ENCODE measurements around the gene MYO9B.

The MYO9B gene

GRCh38 chr19:17216058-17216670, 140.6 kb downstream of the MYO9B start:
- Histone ChIP-seq H3K27ac (ENCODE audit: low read depth, low read length) (no peak overlapping the region), H2BK12ac (ENCODE audit: low read length) (peak overlapping the region; percentile 51), H3K79me1 (ENCODE audit: low read length) (peaks cover 15% of the 10 kb centered on the region), H3K4me3 (ENCODE audit: low read depth, low read length) (no peak overlapping the region), H2BK5ac (ENCODE audit: low read depth, low read length, poor library complexity) (no peak overlapping the region), H2AK5ac (ENCODE audit: low read length) (peak overlapping the region; percentile 33), H4K12ac (ENCODE audit: low read depth, low read length) (peak overlapping the region; percentile 91), H3K27me3 (ENCODE audit: insufficient read depth, low read length) (no peaks in the 10 kb centered on the region), H3K4me1 (ENCODE audit: control insufficient read depth in 1 of 2, insufficient read depth in 2 of 2, low read length in 2 of 2) (peaks cover 14 to 16% of the 10 kb centered on the region in 2 experiments), H2BK120ac (ENCODE audit: insufficient read depth, low read length, poor library complexity) (no peak overlapping the region), H3K4ac (ENCODE audit: low read depth, low read length) (peak overlapping the region; percentile 22), H3K79me2 (ENCODE audit: control insufficient read depth, insufficient read depth, low read length, poor library complexity) (peaks cover 6% of the 10 kb centered on the region), H3K9me3 (ENCODE audit: insufficient read depth, low read depth, low read length) (peaks cover 5% of the 10 kb centered on the region), H4K8ac (ENCODE audit: low read depth, low read length) (peak overlapping the region; percentile 91), H3K14ac (ENCODE audit: low read length) (no peak overlapping the region), H4K91ac (ENCODE audit: low read depth, low read length) (peak overlapping the region; percentile 80), H3K23ac (ENCODE audit: low read length) (no peak overlapping the region), H3K18ac (ENCODE audit: low read length) (peak overlapping the region; percentile 7), H3K4me2 (ENCODE audit: low read length) (peak overlapping the region; percentile 49), H2AFZ (ENCODE audit: insufficient read depth, low read length, poor library complexity) (peak overlapping the region; percentile 56), H3K36me3 (ENCODE audit: control insufficient read depth in 1 of 2, insufficient read depth in 2 of 2, low read length in 2 of 2) (peaks cover 46 to 48% of the 10 kb centered on the region in 2 experiments), H3K9ac (ENCODE audit: low read length) (no peak overlapping the region)
- no CpG with 5 or more reads among the region's 13 CpGs for WGBS (ENCODE audit: extremely low coverage, insufficient coverage, insufficient read length)
- no peak for DNase-seq

DNA sequence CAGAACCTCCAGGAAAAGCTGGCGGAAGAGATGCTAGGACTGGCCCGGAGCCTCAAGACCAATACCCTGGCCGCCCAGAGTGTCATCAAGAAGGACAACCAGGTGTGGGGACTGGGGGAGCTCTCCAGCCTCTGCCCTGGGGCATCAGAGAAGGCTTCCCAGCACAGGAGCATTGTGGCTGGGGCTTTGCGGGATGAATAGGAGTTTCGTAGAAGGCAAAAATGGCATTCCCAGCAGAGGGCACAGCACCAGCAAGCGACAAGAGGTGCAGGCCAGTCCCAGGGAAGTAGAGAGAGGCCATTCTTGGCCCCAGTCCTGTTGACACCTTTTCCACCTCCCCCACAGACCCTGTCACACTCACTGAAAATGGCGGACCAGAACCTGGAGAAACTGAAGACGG, 143.7 kb downstream of the MYO9B start:
- Histone ChIP-seq H3K79me2 (ENCODE audit: control insufficient read depth, insufficient read depth, low read length, poor library complexity) (peaks cover 6% of the 10 kb centered on the region), H3K79me1 (ENCODE audit: low read length) (peaks cover 15% of the 10 kb centered on the region), H4K8ac (ENCODE audit: low read depth, low read length) (no peak overlapping the region), H2BK5ac (ENCODE audit: low read depth, low read length, poor library complexity) (no peak overlapping the region), H2AFZ (ENCODE audit: insufficient read depth, low read length, poor library complexity) (no peak overlapping the region), H4K12ac (ENCODE audit: low read depth, low read length) (no peak overlapping the region), H3K36me3 (ENCODE audit: control insufficient read depth in 1 of 2, insufficient read depth in 2 of 2, low read length in 2 of 2) (peaks cover 21 to 23% of the 10 kb centered on the region in 2 experiments), H3K9ac (ENCODE audit: low read length) (no peak overlapping the region), H2BK12ac (ENCODE audit: low read length) (no peak overlapping the region), H3K4ac (ENCODE audit: low read depth, low read length) (no peak overlapping the region), H4K91ac (ENCODE audit: low read depth, low read length) (no peak overlapping the region), H3K23ac (ENCODE audit: low read length) (no peak overlapping the region), H3K4me2 (ENCODE audit: low read length) (no peak overlapping the region), H3K4me3 (ENCODE audit: low read depth, low read length) (no peak overlapping the region), H3K14ac (ENCODE audit: low read length) (no peak overlapping the region), H2BK120ac (ENCODE audit: insufficient read depth, low read length, poor library complexity) (no peak overlapping the region), H3K27me3 (ENCODE audit: insufficient read depth, low read length) (no peaks in the 10 kb centered on the region), H3K18ac (ENCODE audit: low read length) (no peak overlapping the region), H2AK5ac (ENCODE audit: low read length) (no peak overlapping the region), H3K4me1 (ENCODE audit: control insufficient read depth in 1 of 2, insufficient read depth in 2 of 2, low read length in 2 of 2) (peaks cover 14 to 15% of the 10 kb centered on the region in 2 experiments), H3K9me3 (ENCODE audit: insufficient read depth, low read depth, low read length) (peaks cover 5% of the 10 kb centered on the region), H3K27ac (ENCODE audit: low read depth, low read length) (no peak overlapping the region)
- DNase-seq = no peak
- WGBS (ENCODE audit: extremely low coverage, insufficient coverage, insufficient read length) = no CpG with 5 or more reads among the region's 8 CpGs

- peaks cover 21 to 23% of the 10 kb centered on the region in 2 experiments for H3K36me3 ChIP-seq (ENCODE audit: control insufficient read depth in 1 of 2, insufficient read depth in 2 of 2, low read length in 2 of 2)
- no CpG with 5 or more reads among the region's 14 CpGs for WGBS (ENCODE audit: extremely low coverage, insufficient coverage, insufficient read length)
- peaks cover 8 to 9% of the 10 kb centered on the region in 2 experiments for H3K4me1 ChIP-seq (ENCODE audit: control insufficient read depth in 1 of 2, insufficient read depth in 2 of 2, low read length in 2 of 2)
- no peak overlapping the region for H3K23ac ChIP-seq (ENCODE audit: low read length)
- no peak overlapping the region for H4K12ac ChIP-seq (ENCODE audit: low read depth, low read length)
- no peak overlapping the region for H3K27ac ChIP-seq (ENCODE audit: low read depth, low read length)
- no peak overlapping the region for H3K4ac ChIP-seq (ENCODE audit: low read depth, low read length)
- no peaks in the 10 kb centered on the region for H3K27me3 ChIP-seq (ENCODE audit: insufficient read depth, low read length)
- H3K4me3 ChIP-seq (ENCODE audit: low read depth, low read length) = no peak overlapping the region
- H3K4me2 ChIP-seq (ENCODE audit: low read length) = no peak overlapping the region
- peak overlapping the region; percentile 33 for H4K8ac ChIP-seq (ENCODE audit: low read depth, low read length)
- no peak overlapping the region for H2BK12ac ChIP-seq (ENCODE audit: low read length)
- no peak overlapping the region for H3K9ac ChIP-seq (ENCODE audit: low read length)
- H3K79me2 ChIP-seq (ENCODE audit: control insufficient read depth, insufficient read depth, low read length, poor library complexity) = peaks cover under 1% of the 10 kb centered on the region
- H2BK120ac ChIP-seq (ENCODE audit: insufficient read depth, low read length, poor library complexity) = no peak overlapping the region
- DNase-seq = peak; percentile 48 to 66
- H3K18ac ChIP-seq (ENCODE audit: low read length) = no peak overlapping the region
- H2AK5ac ChIP-seq (ENCODE audit: low read length) = peak overlapping the region; percentile 32
- H3K9me3 ChIP-seq (ENCODE audit: insufficient read depth, low read depth, low read length) = peaks cover 2% of the 10 kb centered on the region
- no peak overlapping the region for H3K14ac ChIP-seq (ENCODE audit: low read length)
- H2BK5ac ChIP-seq (ENCODE audit: low read depth, low read length, poor library complexity) = no peak overlapping the region
- H2AFZ ChIP-seq (ENCODE audit: insufficient read depth, low read length, poor library complexity) = no peak overlapping the region
- peaks cover 7% of the 10 kb centered on the region for H3K79me1 ChIP-seq (ENCODE audit: low read length)
- H4K91ac ChIP-seq (ENCODE audit: low read depth, low read length) = no peak overlapping the region
Measured at GRCh38 chr19:17220207-17220758, 144.7 kb downstream of the MYO9B start.

- Histone ChIP-seq H3K18ac (ENCODE audit: low read length) (no peak overlapping the region), H3K79me1 (ENCODE audit: low read length) (peaks cover 9% of the 10 kb centered on the region), H3K36me3 (ENCODE audit: control insufficient read depth in 1 of 2, insufficient read depth in 2 of 2, low read length in 2 of 2) (peaks cover 5 to 7% of the 10 kb centered on the region in 2 experiments), H3K27ac (ENCODE audit: low read depth, low read length) (no peak overlapping the region), H3K4me2 (ENCODE audit: low read length) (no peak overlapping the region), H2BK120ac (ENCODE audit: insufficient read depth, low read length, poor library complexity) (no peak overlapping the region), H3K27me3 (ENCODE audit: insufficient read depth, low read length) (no peaks in the 10 kb centered on the region), H3K14ac (ENCODE audit: low read length) (no peak overlapping the region), H3K4me1 (ENCODE audit: control insufficient read depth in 1 of 2, insufficient read depth in 2 of 2, low read length in 2 of 2) (peaks cover 8 to 10% of the 10 kb centered on the region in 2 experiments), H2BK12ac (ENCODE audit: low read length) (no peak overlapping the region), H2AFZ (ENCODE audit: insufficient read depth, low read length, poor library complexity) (no peak overlapping the region), H4K91ac (ENCODE audit: low read depth, low read length) (no peak overlapping the region), H2BK5ac (ENCODE audit: low read depth, low read length, poor library complexity) (no peak overlapping the region), H4K8ac (ENCODE audit: low read depth, low read length) (no peak overlapping the region), H3K9me3 (ENCODE audit: insufficient read depth, low read depth, low read length) (no peaks in the 10 kb centered on the region), H3K79me2 (ENCODE audit: control insufficient read depth, insufficient read depth, low read length, poor library complexity) (peaks cover 5% of the 10 kb centered on the region), H3K4ac (ENCODE audit: low read depth, low read length) (no peak overlapping the region), H3K4me3 (ENCODE audit: low read depth, low read length) (no peak overlapping the region), H3K23ac (ENCODE audit: low read length) (no peak overlapping the region), H3K9ac (ENCODE audit: low read length) (no peak overlapping the region), H4K12ac (ENCODE audit: low read depth, low read length) (no peak overlapping the region), H2AK5ac (ENCODE audit: low read length) (peak overlapping the region; percentile 83)
- DNase-seq = peak in 1 of 2 donors; percentile 31
- WGBS (ENCODE audit: extremely low coverage, insufficient coverage, insufficient read length) = no CpG with 5 or more reads among the region's 10 CpGs
Measured at GRCh38 chr19:17225053-17225452, 149.5 kb downstream of the MYO9B start.

Measured in trophoblast cell (in vitro differentiated cells and primary cell).